Measurements from ENCODE around the gene SLC47A2.

GRCh38 chr17:19647697-19648474 lies 68.5 kb downstream of the SLC47A2 start:
- TF ChIP-seq CTCF (conservative IDR thresholded peaks at IDR 0.05 in 1 of 2, IDR thresholded peaks at IDR 0.05 in 1 of 2; ENCODE audit: low read depth in 1 of 2, low read length in 2 of 2) (no peak), EZH2 (IDR thresholded peaks at IDR 0.05; ENCODE audit: low read length, missing control alignments) (no peak)
